B cell (primary cell): Measurements from ENCODE around the gene DPM2. TPM values are rescaled to one million over a fixed set of nuclear protein-coding genes. Genes with fewer than 3 reads are reported as not detected.
A peak's percentile ranks its signal among the peaks of the same experiment; 100 is the strongest.

Experiments
- ATAC-seq: fragments of 200-7000 bp; cut with Tn5 transposase; one replicate; pipeline ENCODE4 v1.10.0; 2021; ENCODE audit warnings: low read depth, mild to moderate bottlenecking, moderate number of reproducible peaks, moderate library complexity
- CTCF ChIA-PET: fragments of 350-600 bp; sonication (Branson Sonifier 250); formaldehyde crosslinking; loops from one replicate; lab custom pipeline; 2021; ENCODE audit warnings: antibody characterized with exemption, inconsistent platforms; lab: Charles Lee
- POLR2A ChIA-PET: fragments of 350-600 bp; sonication (Branson Sonifier 250); formaldehyde crosslinking; loops from one replicate; lab custom pipeline; 2021; ENCODE audit warnings: antibody characterized with exemption; lab: Charles Lee
- DNase-seq: peaks from one replicate; pipeline ENCODE4 v3.0.0; 2013
- H2AFZ ChIP-seq: 2 replicates; pipeline ENCODE4 v1.6.1; 2012; ENCODE audit warnings: mild to moderate bottlenecking, low read depth, low read length; ENCODE audit not compliant: insufficient read depth, poor library complexity, severe bottlenecking
- H3K27ac ChIP-seq, 2 donors: 1 replicate in 1 of 2; 2 replicates in 1 of 2; pipeline ENCODE4 v1.5.1; 2012 to 2013; ENCODE audit warnings: low read length in 2 of 2, mild to moderate bottlenecking in 2 of 2, moderate library complexity in 1 of 2
- H3K27me3 ChIP-seq, 4 experiments: fragments of 200-600 bp in 1 of 4; sonication (generic) in 1 of 4; replicated peaks in 1 of 4; 1 replicate in 2 of 4; 2 replicates in 2 of 4; pipeline versions ENCODE4 v1.6.1 to v1.7.0; 2013 to 2016; ENCODE audit warnings: low read length in 3 of 4, mild to moderate bottlenecking in 2 of 4, mixed read lengths in 1 of 4, moderate library complexity in 1 of 4; ENCODE audit not compliant: insufficient read depth in 4 of 4, control insufficient read depth in 3 of 4; ENCODE audit errors: control extremely low read depth in 1 of 4
- H3K36me3 ChIP-seq, 2 experiments: replicated peaks in 1 of 2; 1 replicate in 1 of 2; 2 replicates in 1 of 2; pipeline versions ENCODE4 v1.6.1 to v1.7.1; 2013; ENCODE audit warnings: low read length in 1 of 2; ENCODE audit not compliant: insufficient read depth in 2 of 2, control insufficient read depth in 1 of 2; ENCODE audit errors: control extremely low read depth in 1 of 2, extremely low read depth in 1 of 2
- H3K4me1 ChIP-seq, 2 donors: fragments of 200-600 bp in 1 of 2; sonication (generic) in 1 of 2; 1 replicate in 1 of 2; 2 replicates in 1 of 2; pipeline versions ENCODE4 v1.5.1 to v1.6.1; 2013 to 2017; ENCODE audit warnings: low read length in 2 of 2; ENCODE audit not compliant: control insufficient read depth in 2 of 2, insufficient read depth in 2 of 2
- H3K4me2 ChIP-seq: replicated peaks from 2 replicates; pipeline ENCODE3; 2012; ENCODE audit warnings: mild to moderate bottlenecking, low read depth, low read length; ENCODE audit not compliant: poor library complexity, severe bottlenecking
- H3K4me3 ChIP-seq, 5 experiments: fragments of 200-600 bp in 1 of 5; sonication (generic) in 1 of 5; 1 replicate in 3 of 5; 2 replicates in 2 of 5; pipeline versions ENCODE4 v1.5.1 to v1.7.0; 2011 to 2016; ENCODE audit warnings: low read length in 4 of 5, mild to moderate bottlenecking in 4 of 5, low read depth in 2 of 5, control low read depth in 1 of 5, moderate library complexity in 1 of 5; ENCODE audit not compliant: insufficient read depth in 1 of 5; ENCODE audit errors: control extremely low read depth in 1 of 5, extremely low read depth in 1 of 5
- H3K79me2 ChIP-seq: fragments of 200-600 bp; sonication (generic); one replicate; pipeline ENCODE4 v1.6.0; 2016; ENCODE audit warnings: low read length; ENCODE audit not compliant: control insufficient read depth, insufficient read depth
- H3K9ac ChIP-seq: fragments of 200-600 bp; sonication (generic); 2 replicates; pipeline ENCODE4 v1.6.1; 2017; ENCODE audit warnings: mild to moderate bottlenecking, low read length, moderate library complexity
- H3K9me3 ChIP-seq, 3 donors: one replicate each; pipeline versions ENCODE4 v1.6.1 to v1.7.1; 2013; ENCODE audit warnings: low read length in 2 of 3; ENCODE audit not compliant: control insufficient read depth in 2 of 3, insufficient read depth in 1 of 3; ENCODE audit errors: control extremely low read depth in 1 of 3
- H4K20me1 ChIP-seq: 2 replicates; pipeline ENCODE4 v1.6.0; 2012; ENCODE audit warnings: mild to moderate bottlenecking, low read length; ENCODE audit not compliant: insufficient read depth, control insufficient read depth, poor library complexity, severe bottlenecking
- H3K27ac Mint-ChIP-seq: one replicate; pipeline ENCODE4 v1.8.0; 2021; ENCODE audit warnings: mixed read lengths
- H3K27me3 Mint-ChIP-seq: one replicate; pipeline ENCODE4 v1.8.0; 2021; ENCODE audit warnings: mixed read lengths
- H3K4me1 Mint-ChIP-seq: one replicate; pipeline ENCODE4 v1.8.0; 2021; ENCODE audit warnings: mixed read lengths
- H3K4me3 Mint-ChIP-seq: one replicate; pipeline ENCODE4 v1.8.0; 2021; ENCODE audit warnings: mixed read lengths
- H3K9me3 Mint-ChIP-seq: one replicate; pipeline ENCODE4 v1.8.0; 2022; ENCODE audit warnings: mixed read lengths; ENCODE audit not compliant: insufficient read depth
- EZH2 ChIP-seq: IDR thresholded peaks from 2 replicates; pipeline ENCODE4 v1.6.1; 2012; ENCODE audit warnings: borderline replicate concordance, low read depth, mild to moderate bottlenecking, moderate library complexity, low read length; ENCODE audit not compliant: insufficient read depth, poor library complexity, severe bottlenecking
- WGBS: methylation state at CpG from one replicate; pipeline ENCODE4 v1.1.5; 2013; ENCODE audit warnings: missing lambda C conversion rate; ENCODE audit not compliant: insufficient coverage; 5-methylcytosine and 5-hydroxymethylcytosine counted together
- intact Hi-C: fragments of 100-400 bp; cut with micrococcal nuclease; formaldehyde crosslinking; loops from one replicate; pipeline ENCODE4 v1.10.0; 2022
- polyA plus RNA-seq: library from polyadenylated mRNA; depleted of rRNA; stranded (reverse); fragments of >200 nt; gene quantifications from 2 replicates; pipeline ENCODE4 v1.2.3, GENCODE V29; 2012
- total RNA-seq, 2 donors: library from RNA; stranded (reverse); fragments of 120-200 nt in 1 of 2; gene quantifications; 1 replicate in 1 of 2; 2 replicates in 1 of 2; pipeline versions ENCODE4 v1.2.3 to v1.2.4, GENCODE V29; 2013 to 2022
- TF ChIP-seq, protein P1 (sequence below): fragments of 200-600 bp; IDR thresholded peaks from one replicate; pipeline ENCODE4 v1.8.0; 2022; ENCODE audit warnings: antibody characterized with exemption, mild to moderate bottlenecking

Gene DPM2
- total and polyA plus RNA-seq, 2 donors (not counting 1 experiment from before 2014, with no cell fraction given), result 34.1 to 42.9 TPM

DNA sequence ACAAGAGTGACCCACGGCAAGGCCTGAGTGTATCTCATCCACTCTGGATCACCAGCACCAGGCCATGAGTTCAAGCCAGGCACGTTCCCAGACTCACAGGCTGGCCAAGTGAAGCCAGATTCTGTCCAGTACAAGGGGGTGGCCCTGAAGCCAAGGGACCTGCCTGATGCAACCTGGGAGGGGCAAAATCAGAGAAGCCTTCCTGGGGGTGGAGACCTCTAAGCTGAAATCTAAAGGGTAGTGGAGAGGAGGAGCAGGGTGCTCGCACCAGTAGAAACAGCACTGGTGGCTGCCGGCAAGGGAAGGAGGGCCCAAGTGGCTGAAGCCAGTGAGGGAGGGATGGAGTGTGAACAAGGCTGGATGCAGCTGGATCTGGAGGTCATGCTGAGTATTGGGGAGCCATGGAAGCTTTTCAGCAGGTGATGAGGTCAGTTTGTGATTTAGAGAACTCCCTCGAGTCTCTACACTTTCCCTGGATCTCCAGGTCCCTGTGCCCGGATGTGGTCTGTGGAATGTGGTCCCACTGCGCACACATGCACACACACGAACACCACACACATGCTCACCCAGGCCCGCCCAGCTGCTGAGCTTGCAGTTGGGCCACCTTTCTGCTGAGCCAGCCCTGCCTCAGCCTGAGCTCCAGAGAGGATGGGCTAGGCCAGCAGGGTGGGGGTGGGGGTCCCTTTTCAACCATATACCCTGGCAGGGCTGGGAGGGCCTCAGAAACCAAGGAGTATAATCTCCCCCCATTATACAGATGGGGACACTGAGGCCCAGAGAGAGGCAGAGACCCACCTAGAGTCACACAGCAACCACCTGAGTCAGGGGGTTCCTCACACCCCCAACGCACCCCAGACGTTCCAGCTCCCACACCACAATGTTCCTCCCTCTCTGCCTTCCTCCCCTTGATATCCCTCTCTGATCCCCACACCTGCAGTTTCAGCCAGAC is 8.7 kb downstream of the DPM2 start:
- Mint-ChIP-seq H3K9me3 (no peaks in the 10 kb centered on the region), H3K4me3 (peak overlapping the region; percentile 54), H3K27ac (peak overlapping the region; percentile 41), H3K4me1 (peaks cover 35% of the 10 kb centered on the region), H3K27me3 (peaks cover 14% of the 10 kb centered on the region)
- H3K79me2 ChIP-seq, result peaks cover 5% of the 10 kb centered on the region
- H3K4me1 ChIP-seq, result peaks cover 33 to 40% of the 10 kb centered on the region in 2 donors
- no peak overlapping the region for H3K9ac ChIP-seq
- no peak overlapping the region for H3K4me2 ChIP-seq
- no peaks in the 10 kb centered on the region for H3K36me3 ChIP-seq
- peaks cover 0 to 41% (median 13%) of the 10 kb centered on the region in 4 experiments for H3K27me3 ChIP-seq
- ChIA-PET POLR2A (interaction anchor here (0.6 to 0.7 kb wide), 2 partner anchors 26 to 37 kb away, joined by 3 to 4 read pairs; no protein-coding TSS in a partner anchor), CTCF (interaction anchor here (0.6 to 1.9 kb wide), 3 partner anchors 7 to 158 kb away, joined by 3 to 12 read pairs (median 4); no protein-coding TSS in a partner anchor)
- H3K27ac ChIP-seq, result no peak overlapping the region
- ATAC-seq, result no peak
- DNase-seq, result no peak
- peaks cover 5% of the 10 kb centered on the region for H4K20me1 ChIP-seq
- intact Hi-C loops, result no loop called here
- 76% methylated on average over 11 of the region's 11 CpGs for WGBS
- TF ChIP-seq EZH2, result no peak
- no peak overlapping the region for H2AFZ ChIP-seq
- no peak overlapping the region for H3K4me3 ChIP-seq
- H3K9me3 ChIP-seq, result peaks cover 0 to 3% (median 0%) of the 10 kb centered on the region in 3 donors

DNA sequence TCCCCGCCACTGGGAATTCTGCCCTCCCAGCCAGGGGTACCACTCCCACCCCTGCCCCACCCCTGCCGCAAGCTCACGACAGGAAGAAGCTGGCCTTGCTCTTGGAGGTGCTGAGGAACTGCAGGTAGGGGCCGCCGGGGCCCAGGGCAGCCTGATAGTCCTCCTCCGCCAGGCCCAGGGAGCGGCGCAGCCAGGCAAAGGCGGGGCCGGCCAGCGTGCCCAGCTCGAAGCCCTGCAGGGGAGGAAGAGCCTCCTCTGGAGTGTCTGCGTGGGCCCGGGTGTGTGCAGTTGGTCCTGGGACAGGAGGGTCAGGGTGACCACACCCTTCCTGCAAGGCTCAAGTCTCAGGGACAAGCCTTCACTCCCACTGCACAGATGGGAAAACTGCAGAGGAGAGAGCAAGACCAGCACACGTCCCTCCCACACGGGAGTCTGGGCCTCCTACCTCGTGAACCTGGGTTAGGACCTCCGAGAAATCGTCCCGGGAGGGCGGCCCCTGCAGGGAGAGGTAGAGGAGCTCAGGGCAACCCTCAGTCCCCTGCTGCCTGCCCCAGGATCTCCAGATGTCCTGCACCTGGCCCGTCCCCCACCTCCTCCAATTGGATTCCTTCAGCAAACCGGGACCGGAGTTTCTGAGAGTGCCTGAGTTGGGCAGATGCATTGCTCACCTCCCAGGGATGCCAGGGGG is 9.5 kb downstream of the DPM2 start:
- CTCF ChIA-PET, result no interaction called here
- peak overlapping the region; percentile 93 for H3K4me2 ChIP-seq
- no peak for DNase-seq

More for the DNA sequence above, 9.5 kb downstream of the DPM2 start:
- peaks cover 5% of the 10 kb centered on the region for H4K20me1 ChIP-seq
- H3K79me2 ChIP-seq, result peaks cover 5% of the 10 kb centered on the region
- H3K27ac ChIP-seq, result no peak overlapping the region
- H3K4me3 ChIP-seq, result peak overlapping the region in 4 of 5 experiments; percentile 15 to 55 (median 27)
- H3K9ac ChIP-seq, result no peak overlapping the region
- peaks cover 35% of the 10 kb centered on the region for H3K4me1 Mint-ChIP-seq
- H3K27ac Mint-ChIP-seq, result peak overlapping the region; percentile 41
- H3K9me3 ChIP-seq, result peaks cover 0 to 3% (median 0%) of the 10 kb centered on the region in 3 donors
- no peaks in the 10 kb centered on the region for H3K36me3 ChIP-seq
- H3K4me3 Mint-ChIP-seq, result peak overlapping the region; percentile 57
- 35% methylated on average over 21 of the region's 24 CpGs for WGBS
- peaks cover 17% of the 10 kb centered on the region for H3K27me3 Mint-ChIP-seq
- TF ChIP-seq EZH2, result no peak
- TF ChIP-seq, protein P1, sequence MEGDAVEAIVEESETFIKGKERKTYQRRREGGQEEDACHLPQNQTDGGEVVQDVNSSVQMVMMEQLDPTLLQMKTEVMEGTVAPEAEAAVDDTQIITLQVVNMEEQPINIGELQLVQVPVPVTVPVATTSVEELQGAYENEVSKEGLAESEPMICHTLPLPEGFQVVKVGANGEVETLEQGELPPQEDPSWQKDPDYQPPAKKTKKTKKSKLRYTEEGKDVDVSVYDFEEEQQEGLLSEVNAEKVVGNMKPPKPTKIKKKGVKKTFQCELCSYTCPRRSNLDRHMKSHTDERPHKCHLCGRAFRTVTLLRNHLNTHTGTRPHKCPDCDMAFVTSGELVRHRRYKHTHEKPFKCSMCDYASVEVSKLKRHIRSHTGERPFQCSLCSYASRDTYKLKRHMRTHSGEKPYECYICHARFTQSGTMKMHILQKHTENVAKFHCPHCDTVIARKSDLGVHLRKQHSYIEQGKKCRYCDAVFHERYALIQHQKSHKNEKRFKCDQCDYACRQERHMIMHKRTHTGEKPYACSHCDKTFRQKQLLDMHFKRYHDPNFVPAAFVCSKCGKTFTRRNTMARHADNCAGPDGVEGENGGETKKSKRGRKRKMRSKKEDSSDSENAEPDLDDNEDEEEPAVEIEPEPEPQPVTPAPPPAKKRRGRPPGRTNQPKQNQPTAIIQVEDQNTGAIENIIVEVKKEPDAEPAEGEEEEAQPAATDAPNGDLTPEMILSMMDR, result no peak
- peaks cover 33 to 40% of the 10 kb centered on the region in 2 donors for H3K4me1 ChIP-seq
- peak overlapping the region; percentile 38 for H2AFZ ChIP-seq
- no peak for ATAC-seq
- peaks cover 0 to 41% (median 13%) of the 10 kb centered on the region in 4 experiments for H3K27me3 ChIP-seq
- H3K9me3 Mint-ChIP-seq, result no peaks in the 10 kb centered on the region
- POLR2A ChIA-PET, result interaction anchor here (0.7 kb wide), 3 partner anchors 10 to 25 kb away, joined by 4 to 10 read pairs (median 5); no protein-coding TSS in a partner anchor
- intact Hi-C loops, result loop anchor here (1.0 kb wide), 1 partner anchor 9 kb away; the partner anchor contains the start of gene DPM2
